ENCODE measurements around the gene CSTB.

Gene CSTB

DNA sequence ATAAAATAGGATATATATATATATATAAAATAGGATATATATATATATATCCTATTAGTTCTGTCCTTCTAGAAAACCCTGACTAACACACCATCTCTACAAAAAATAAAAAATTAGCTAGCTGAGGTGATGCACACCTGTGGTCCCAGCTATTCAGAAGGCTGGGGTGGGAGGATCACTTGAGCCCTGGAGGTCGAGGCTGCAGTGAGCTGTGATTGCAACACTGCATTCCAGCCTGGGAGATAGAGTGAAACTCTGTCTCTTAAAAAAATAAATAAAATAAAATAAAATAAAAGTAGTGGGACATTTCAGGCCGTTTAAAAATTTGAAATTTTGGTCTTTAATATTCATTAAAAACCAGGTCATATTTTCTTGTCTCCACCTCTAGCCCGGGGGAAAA is 9.0 kb upstream of the CSTB start:
- H3K27ac ChIP-seq = no peak overlapping the region
- TF ChIP-seq, protein P1, sequence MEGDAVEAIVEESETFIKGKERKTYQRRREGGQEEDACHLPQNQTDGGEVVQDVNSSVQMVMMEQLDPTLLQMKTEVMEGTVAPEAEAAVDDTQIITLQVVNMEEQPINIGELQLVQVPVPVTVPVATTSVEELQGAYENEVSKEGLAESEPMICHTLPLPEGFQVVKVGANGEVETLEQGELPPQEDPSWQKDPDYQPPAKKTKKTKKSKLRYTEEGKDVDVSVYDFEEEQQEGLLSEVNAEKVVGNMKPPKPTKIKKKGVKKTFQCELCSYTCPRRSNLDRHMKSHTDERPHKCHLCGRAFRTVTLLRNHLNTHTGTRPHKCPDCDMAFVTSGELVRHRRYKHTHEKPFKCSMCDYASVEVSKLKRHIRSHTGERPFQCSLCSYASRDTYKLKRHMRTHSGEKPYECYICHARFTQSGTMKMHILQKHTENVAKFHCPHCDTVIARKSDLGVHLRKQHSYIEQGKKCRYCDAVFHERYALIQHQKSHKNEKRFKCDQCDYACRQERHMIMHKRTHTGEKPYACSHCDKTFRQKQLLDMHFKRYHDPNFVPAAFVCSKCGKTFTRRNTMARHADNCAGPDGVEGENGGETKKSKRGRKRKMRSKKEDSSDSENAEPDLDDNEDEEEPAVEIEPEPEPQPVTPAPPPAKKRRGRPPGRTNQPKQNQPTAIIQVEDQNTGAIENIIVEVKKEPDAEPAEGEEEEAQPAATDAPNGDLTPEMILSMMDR (conservative IDR thresholded peaks at IDR 0.05) = no peak
- no peak for TF ChIP-seq ZFX (IDR thresholded peaks at IDR 0.05)

DNA sequence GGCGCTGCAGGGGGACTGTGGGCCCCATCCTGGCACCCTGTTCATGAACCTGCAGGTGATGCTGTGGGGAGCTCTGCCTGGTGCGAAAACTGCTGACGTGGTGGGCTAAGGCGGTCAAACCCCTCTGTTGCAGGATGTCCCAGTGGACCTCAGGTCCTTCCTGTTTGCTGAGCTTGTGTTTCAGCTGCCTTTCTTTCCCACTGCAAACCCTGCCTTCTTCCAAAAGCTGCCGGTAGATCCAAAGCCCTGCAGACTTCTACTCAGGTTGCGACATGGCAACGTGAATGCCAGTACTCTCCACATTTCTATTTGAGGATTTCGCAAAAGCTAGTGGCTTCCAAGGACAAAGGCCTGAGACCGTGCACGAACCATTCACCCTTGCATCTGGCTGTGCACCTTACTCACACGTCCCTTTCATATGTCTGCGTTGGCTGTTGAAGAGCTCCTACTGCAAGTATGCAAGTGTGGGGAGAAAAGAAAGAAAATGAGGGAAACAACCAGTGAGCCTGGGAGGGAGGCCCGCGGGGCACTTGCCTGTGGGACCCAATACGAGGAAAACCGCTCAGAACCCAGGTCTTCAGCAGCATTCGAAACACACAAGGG is 7.1 kb upstream of the CSTB start:
- TF ChIP-seq, protein P1 (conservative IDR thresholded peaks at IDR 0.05) = no peak
- no peak for TF ChIP-seq ZFX (IDR thresholded peaks at IDR 0.05)
- no peak overlapping the region for H3K27ac ChIP-seq

DNA sequence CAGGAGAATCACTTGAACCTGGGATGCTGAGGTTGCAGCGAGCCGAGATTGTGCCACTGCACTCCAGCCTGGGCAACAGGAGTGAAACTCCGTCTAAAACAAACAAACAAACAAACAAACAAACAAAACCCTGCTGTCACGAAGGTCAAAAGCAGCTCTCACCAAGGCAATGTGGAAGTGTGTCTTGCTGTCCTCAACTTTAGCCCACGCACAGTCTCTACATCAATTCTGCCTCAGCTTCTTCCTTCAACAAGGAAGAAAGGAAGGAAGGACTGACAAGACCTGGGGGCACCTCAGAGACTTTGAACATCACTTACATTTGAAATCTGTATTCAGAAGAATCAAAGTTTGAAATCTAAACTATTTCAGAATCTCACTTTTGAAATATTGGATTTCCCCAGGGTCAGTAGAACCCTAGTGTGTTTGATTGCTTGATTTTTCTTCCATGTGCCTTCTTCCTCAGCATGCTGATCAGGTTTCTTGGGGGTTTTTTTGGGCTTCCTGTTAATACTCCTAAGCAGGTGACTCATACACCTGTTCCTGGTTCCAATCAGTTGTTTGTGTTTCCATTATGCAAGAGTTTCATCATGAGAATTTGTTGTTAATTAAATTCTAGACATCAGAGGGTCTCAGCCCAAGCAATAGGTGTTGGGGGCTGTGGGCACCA is 6.5 kb upstream of the CSTB start:
- no peak overlapping the region for H3K27ac ChIP-seq

DNA sequence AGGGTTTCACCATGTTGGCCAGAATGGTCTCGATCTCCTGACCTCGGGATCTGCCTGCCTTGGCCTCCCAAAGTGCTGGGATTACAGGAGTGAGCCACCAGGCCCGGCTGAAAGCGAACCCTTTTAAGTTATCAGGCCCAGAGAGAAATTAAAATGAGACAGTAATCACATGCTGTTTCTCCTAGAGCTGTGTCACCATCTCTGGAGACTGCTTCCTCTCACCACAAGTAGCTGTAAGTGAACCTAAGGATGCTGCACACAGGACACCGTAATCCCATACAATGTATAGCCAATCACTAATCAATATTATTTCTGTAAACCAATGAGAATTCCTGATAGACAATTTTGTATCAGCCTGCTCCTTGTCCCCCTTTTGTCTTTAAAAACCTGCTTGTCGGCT is 5.7 kb upstream of the CSTB start:
- no peak overlapping the region for H3K27ac ChIP-seq
- no peak for TF ChIP-seq ZFX (IDR thresholded peaks at IDR 0.05)
- TF ChIP-seq, protein P1 (conservative IDR thresholded peaks at IDR 0.05) = no peak

More for the DNA sequence above, 6.5 kb upstream of the CSTB start:
- TF ChIP-seq, protein P1 (conservative IDR thresholded peaks at IDR 0.05) = no peak
- TF ChIP-seq ZFX (IDR thresholded peaks at IDR 0.05) = no peak

DNA sequence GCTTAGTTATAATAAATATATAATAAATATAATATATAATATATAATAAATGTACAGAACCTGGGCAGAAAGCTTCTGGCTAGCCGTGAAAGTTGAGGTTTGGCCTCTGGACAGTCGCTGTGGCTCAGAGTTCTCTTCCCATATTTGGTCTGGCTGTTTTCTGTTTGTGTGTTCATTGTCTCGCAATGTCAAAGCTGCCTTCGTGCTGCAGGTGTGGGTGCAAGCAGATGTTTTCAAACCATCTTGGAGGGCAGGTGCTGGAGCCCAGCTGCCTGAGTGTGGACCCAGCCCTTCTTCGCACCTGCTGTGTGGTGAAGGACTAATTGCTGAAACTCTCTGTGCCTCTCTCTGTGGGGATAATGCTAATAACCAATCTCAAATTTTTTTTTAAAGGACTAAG is 3.6 kb upstream of the CSTB start:
- H3K27ac ChIP-seq = no peak overlapping the region
- TF ChIP-seq, protein P1 (conservative IDR thresholded peaks at IDR 0.05) = no peak
- TF ChIP-seq ZFX (IDR thresholded peaks at IDR 0.05) = no peak

DNA sequence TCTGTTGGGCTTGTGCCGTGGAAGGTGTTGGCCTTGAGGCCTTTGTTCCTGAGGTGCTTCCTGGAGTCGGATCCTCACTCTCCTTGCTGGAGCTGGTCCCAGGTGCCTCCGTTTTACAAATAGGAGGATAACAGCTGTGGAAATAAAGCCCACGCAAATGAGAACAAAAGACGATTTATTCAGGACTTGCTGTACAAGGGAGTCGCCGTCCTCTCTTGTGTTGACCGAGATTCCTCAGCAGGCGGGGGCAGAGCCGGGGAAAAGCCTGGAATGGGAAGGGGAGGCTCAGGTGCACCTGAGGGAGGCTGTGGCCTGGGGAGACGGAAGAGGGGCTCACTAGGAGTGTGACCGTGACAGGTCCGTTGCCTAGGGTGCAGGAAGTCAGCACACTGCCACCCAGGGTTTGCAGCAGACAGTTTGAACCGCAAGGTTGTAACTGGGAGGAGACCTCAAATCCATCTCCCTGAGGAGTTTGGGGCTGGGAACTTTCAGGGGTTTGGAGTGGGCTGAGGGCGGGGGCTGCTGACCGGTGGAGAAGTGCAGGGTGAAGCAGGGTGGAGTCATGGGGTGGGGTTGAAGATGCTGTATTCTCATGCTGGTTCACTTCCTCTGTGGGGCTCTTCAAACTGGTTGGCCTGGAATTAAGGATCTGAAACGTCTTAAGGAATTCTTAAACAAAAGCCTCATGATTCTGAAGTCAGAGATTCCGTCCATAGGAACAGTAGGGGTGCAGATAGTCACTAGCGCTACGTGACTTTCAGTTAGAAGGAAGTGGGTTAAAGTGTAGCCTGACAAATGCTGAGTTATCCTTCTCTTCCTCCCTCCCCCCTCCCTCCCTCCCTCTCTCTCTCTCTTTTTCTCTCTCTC is 2.6 kb upstream of the CSTB start:
- no peak for TF ChIP-seq ZFX (IDR thresholded peaks at IDR 0.05)
- TF ChIP-seq, protein P1 (conservative IDR thresholded peaks at IDR 0.05) = no peak
- no peak overlapping the region for H3K27ac ChIP-seq

DNA sequence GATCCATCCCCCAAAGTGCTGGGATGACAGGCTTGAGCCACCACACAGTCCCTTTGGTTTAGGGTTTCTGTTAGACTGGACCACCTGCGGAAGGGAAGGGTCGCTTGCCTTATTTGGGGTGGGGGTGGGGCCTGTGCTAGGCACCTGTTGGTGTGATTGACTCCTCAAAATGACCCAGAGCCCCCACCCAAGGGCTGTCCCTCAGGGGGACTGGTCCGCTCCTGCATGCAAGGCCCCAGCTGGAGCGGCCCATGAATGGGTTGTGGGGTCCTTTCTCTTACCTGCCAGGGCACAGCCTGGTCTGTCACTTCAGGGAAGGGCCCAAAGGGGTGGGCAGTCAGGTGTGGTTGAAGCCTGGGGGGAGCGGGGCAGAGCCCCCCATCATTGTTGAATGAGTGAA is 1.8 kb upstream of the CSTB start:
- H3K27ac ChIP-seq = no peak overlapping the region
- TF ChIP-seq, protein P1 (conservative IDR thresholded peaks at IDR 0.05) = no peak
- no peak for TF ChIP-seq ZFX (IDR thresholded peaks at IDR 0.05)

All from C4-2B (cell line).